22Rv1 (cell line): Measurements from ENCODE around the gene SERPINB12.

Experiments used
- H3K27ac ChIP-seq: fragments of 450-650 bp; 2 replicates; pipeline ENCODE4 v1.5.1; 2017
- ZFX ChIP-seq: fragments of 450-650 bp; IDR thresholded peaks from 2 replicates; pipeline ENCODE4 v1.6.1; 2017; ENCODE audit warnings: antibody characterized with exemption, borderline replicate concordance
- TF ChIP-seq, protein P1 (sequence below): fragments of 450-650 bp; IDR thresholded peaks from 2 replicates; pipeline ENCODE4 v1.5.1; 2017; ENCODE audit warnings: mild to moderate bottlenecking

SERPINB12 gene, protein sequence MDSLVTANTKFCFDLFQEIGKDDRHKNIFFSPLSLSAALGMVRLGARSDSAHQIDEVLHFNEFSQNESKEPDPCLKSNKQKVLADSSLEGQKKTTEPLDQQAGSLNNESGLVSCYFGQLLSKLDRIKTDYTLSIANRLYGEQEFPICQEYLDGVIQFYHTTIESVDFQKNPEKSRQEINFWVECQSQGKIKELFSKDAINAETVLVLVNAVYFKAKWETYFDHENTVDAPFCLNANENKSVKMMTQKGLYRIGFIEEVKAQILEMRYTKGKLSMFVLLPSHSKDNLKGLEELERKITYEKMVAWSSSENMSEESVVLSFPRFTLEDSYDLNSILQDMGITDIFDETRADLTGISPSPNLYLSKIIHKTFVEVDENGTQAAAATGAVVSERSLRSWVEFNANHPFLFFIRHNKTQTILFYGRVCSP

GRCh38 chr18:63542069-63542468, at the start of gene SERPINB12:
Gene SERPINB12, plus strand, starts transcription at chr18:63542369. Its CDS starts 13,791 bp downstream, at chr18:63556160.
- no peak within 1 kb of the TSS for H3K27ac ChIP-seq
- TF ChIP-seq ZFX, result no peak
- TF ChIP-seq, protein P1, sequence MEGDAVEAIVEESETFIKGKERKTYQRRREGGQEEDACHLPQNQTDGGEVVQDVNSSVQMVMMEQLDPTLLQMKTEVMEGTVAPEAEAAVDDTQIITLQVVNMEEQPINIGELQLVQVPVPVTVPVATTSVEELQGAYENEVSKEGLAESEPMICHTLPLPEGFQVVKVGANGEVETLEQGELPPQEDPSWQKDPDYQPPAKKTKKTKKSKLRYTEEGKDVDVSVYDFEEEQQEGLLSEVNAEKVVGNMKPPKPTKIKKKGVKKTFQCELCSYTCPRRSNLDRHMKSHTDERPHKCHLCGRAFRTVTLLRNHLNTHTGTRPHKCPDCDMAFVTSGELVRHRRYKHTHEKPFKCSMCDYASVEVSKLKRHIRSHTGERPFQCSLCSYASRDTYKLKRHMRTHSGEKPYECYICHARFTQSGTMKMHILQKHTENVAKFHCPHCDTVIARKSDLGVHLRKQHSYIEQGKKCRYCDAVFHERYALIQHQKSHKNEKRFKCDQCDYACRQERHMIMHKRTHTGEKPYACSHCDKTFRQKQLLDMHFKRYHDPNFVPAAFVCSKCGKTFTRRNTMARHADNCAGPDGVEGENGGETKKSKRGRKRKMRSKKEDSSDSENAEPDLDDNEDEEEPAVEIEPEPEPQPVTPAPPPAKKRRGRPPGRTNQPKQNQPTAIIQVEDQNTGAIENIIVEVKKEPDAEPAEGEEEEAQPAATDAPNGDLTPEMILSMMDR, result no peak

DNA sequence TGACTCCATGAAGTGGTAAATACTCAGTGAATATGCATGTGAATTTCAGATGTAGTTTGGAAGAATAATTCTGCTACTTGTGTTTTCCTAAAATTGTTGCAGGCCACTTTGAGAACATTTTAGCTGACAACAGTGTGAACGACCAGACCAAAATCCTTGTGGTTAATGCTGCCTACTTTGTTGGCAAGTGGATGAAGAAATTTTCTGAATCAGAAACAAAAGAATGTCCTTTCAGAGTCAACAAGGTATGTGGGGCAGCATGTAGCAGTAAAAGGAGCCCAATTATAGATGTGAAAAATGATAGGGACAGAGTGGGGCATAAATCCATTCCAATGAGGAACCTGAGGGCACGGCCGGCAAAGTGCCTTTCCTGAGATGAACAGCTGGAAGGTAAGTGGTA, 49.3 kb upstream of the SERPINB12 start:
- TF ChIP-seq, protein P1, result no peak
- TF ChIP-seq ZFX, result no peak
- H3K27ac ChIP-seq, result no peak overlapping the region

GRCh38 chr18:63495675-63496074, 46.5 kb upstream of the SERPINB12 start:
- H3K27ac ChIP-seq, result no peak overlapping the region
- no peak for TF ChIP-seq ZFX
- TF ChIP-seq, protein P1, result no peak

DNA sequence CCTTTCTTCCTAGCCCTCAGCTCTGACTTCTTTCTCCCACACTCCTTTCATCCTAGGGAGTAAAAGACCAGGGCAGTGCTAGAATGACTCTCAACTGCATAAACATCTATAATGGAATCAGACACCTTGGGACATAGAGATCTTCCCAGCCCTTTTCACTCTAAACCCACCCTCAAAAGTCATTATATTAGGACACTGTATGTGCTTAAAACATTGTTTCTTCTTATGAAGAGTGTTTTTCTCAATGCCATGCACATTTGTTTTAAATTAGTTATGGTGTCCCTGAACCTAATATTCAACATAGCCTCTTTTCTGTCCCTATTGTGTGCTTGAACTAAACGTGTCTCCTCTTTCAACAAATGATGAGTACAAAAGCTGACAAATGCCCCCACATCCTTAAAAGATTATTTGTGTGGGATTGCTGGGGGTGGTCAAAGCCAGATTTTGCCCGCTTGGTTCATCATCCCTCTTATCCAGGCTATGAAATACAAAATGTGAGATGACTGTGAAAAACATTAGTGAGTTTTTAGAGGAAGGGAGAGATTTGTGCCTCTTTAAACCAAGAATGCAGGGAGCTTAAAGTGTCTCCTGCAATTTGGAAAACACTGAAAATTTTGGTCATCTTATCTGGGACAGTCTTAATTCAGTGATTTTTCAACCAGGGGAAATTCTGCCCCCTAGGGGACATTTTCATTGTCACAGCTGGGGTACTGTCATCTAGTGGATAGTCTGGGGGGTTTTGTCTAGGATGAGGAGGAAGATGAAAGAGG, 36.4 kb upstream of the SERPINB12 start:
- TF ChIP-seq ZFX, result no peak
- TF ChIP-seq, protein P1, result peak; percentile 71
- no peak overlapping the region for H3K27ac ChIP-seq

- TF ChIP-seq ZFX, result no peak
- TF ChIP-seq, protein P1, result peak; percentile 33
- no peak overlapping the region for H3K27ac ChIP-seq
Measured at GRCh38 chr18:63506336-63506646, 35.9 kb upstream of the SERPINB12 start.

GRCh38 chr18:63508596-63508995, 33.6 kb upstream of the SERPINB12 start:
- no peak overlapping the region for H3K27ac ChIP-seq
- TF ChIP-seq, protein P1, result no peak
- TF ChIP-seq ZFX, result no peak

GRCh38 chr18:63511285-63511684, 30.9 kb upstream of the SERPINB12 start:
- H3K27ac ChIP-seq, result no peak overlapping the region
- TF ChIP-seq, protein P1, result peak; percentile 84
- no peak for TF ChIP-seq ZFX
